Thymus (tissue), 11 donors: Measurements from ENCODE around the gene TBX4. TPM values are rescaled to one million over a fixed set of nuclear protein-coding genes. Genes with fewer than 3 reads are reported as not detected.
"Not testable (repeated sequence)": the region's sequence is repeated elsewhere in the genome, so short reads cannot be mapped to it uniquely, and the experiment has no call there.

Experiments
- DNase-seq, 9 donors: peaks; one replicate each; pipeline ENCODE4 v3.0.0-alpha.2; 2013; ENCODE audit warnings: low spot score in 9 of 9, low read depth in 6 of 9, missing footprints in 1 of 9
- H3K27ac ChIP-seq, 2 donors: one replicate each; pipeline ENCODE4 v1.5.1; 2013; ENCODE audit warnings: control low read depth in 1 of 2, low read depth in 1 of 2, low read length in 1 of 2, mild to moderate bottlenecking in 1 of 2, moderate library complexity in 1 of 2
- H3K27me3 ChIP-seq, 2 donors: one replicate each; pipeline ENCODE4 v1.5.1; 2013; ENCODE audit warnings: low read length in 1 of 2; ENCODE audit not compliant: control insufficient read depth in 2 of 2, insufficient read depth in 1 of 2
- H3K36me3 ChIP-seq, 2 donors: one replicate each; pipeline ENCODE4 v1.5.1; 2013; ENCODE audit warnings: low read length in 1 of 2, mild to moderate bottlenecking in 1 of 2, moderate library complexity in 1 of 2; ENCODE audit not compliant: control insufficient read depth in 2 of 2, insufficient read depth in 2 of 2
- H3K4me1 ChIP-seq, 2 donors: one replicate each; pipeline ENCODE4 v1.5.1; 2013; ENCODE audit warnings: low read length in 2 of 2; ENCODE audit not compliant: control insufficient read depth in 2 of 2, insufficient read depth in 2 of 2
- H3K4me3 ChIP-seq, 2 donors: one replicate each; pipeline ENCODE4 v1.5.1; 2013; ENCODE audit warnings: low read length in 2 of 2, control low read depth in 1 of 2, mild to moderate bottlenecking in 1 of 2
- H3K9me3 ChIP-seq, 2 donors: one replicate each; pipeline ENCODE4 v1.5.1; 2013; ENCODE audit warnings: low read length in 1 of 2, mild to moderate bottlenecking in 1 of 2; ENCODE audit not compliant: control insufficient read depth in 2 of 2, insufficient read depth in 1 of 2
- whole genome bisulfite sequencing: extraction: QIAGEN DNeasy Blood & Tissue Kit; methylation state at CpG from one replicate; pipeline ENCODE4 v1.1.7; 2013; 5-methylcytosine and 5-hydroxymethylcytosine counted together
- polyA plus RNA-seq: library from polyadenylated mRNA; stranded (reverse); fragments of 200-250 nt; gene quantifications from one replicate; pipeline ENCODE4 v1.2.3, GENCODE V29; 2013
- total RNA-seq: library from RNA; stranded (reverse); fragments of 120-200 nt; gene quantifications from one replicate; pipeline ENCODE4 v1.2.4, GENCODE V29; 2013
- donor health status: healthy.

The TBX4 gene
- total and polyA plus RNA-seq, 2 donors, result 0.11 to 0.14 TPM

- 83% methylated on average over 4 of the region's 4 CpGs for WGBS
- H3K27me3 ChIP-seq, result peaks cover 0 to 62% of the 10 kb centered on the region in 2 donors
- H3K9me3 ChIP-seq, result no peaks in the 10 kb centered on the region
- DNase-seq, result no peak
- no peaks in the 10 kb centered on the region for H3K4me1 ChIP-seq
- H3K4me3 ChIP-seq, result no peak overlapping the region
- no peak overlapping the region for H3K27ac ChIP-seq
- H3K36me3 ChIP-seq, result no peaks in the 10 kb centered on the region
These were observed 10.0 kb upstream of the TBX4 start for GRCh38 chr17:61442136-61442775.

- Histone ChIP-seq H3K9me3 (no peaks in the 10 kb centered on the region), H3K36me3 (no peaks in the 10 kb centered on the region), H3K27me3 (peaks cover 0 to 64% of the 10 kb centered on the region in 2 donors), H3K4me3 (no peak overlapping the region), H3K4me1 (no peaks in the 10 kb centered on the region), H3K27ac (no peak overlapping the region)
- 79% methylated on average over 11 of the region's 11 CpGs for WGBS
- no peak for DNase-seq
These were observed 9.2 kb upstream of the TBX4 start for GRCh38 chr17:61442878-61443474.

DNA sequence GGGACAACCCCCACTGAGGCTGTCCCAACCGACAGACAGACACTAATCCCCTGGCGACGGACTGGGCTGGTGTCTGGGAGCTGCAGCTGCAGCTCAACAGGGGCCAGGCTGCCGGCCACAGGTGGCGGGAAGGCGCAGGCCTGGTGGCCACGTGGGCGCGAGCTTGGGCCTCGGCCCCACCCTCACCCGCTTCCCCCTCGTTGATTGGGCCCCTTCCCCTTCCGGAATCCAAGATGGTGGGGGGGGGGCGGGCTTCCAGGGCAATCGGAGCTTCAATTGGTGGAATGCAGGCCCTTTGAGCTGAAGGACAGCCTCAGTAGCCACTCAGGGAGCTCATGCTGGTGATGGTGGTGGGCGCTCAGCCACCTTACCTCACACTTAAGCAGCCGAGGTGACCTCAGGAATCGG lies 8.7 kb upstream of the TBX4 start:
- no peak for DNase-seq
- Histone ChIP-seq H3K27ac (no peak overlapping the region), H3K27me3 (peaks cover 0 to 65% of the 10 kb centered on the region in 2 donors), H3K9me3 (no peaks in the 10 kb centered on the region), H3K36me3 (no peaks in the 10 kb centered on the region), H3K4me1 (no peaks in the 10 kb centered on the region), H3K4me3 (no peak overlapping the region)
- 90% methylated on average over 18 of the region's 18 CpGs for WGBS

DNA sequence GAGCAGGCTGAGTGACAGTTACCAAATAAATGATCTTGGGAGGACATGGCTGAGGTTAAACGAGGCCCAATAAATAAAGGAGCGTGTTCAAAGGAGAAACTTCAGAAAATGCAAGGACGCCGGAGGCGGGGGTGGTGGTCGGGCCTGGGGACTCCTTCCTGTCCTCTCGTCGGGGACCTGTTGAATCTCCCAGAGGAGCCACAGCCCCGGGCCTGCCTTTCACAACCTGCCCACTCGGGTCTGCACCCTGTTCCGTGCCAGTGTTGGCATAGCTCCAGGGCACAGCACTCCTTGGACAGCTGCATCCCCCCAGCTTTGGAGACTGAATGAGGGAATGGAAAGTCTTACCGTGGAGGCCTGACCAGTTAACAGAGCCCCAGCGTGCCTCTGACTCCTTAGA lies 8.1 kb upstream of the TBX4 start:
- no peak for DNase-seq
- Histone ChIP-seq H3K27me3 (peaks cover 2 to 69% of the 10 kb centered on the region in 2 donors), H3K27ac (no peak overlapping the region), H3K4me3 (no peak overlapping the region), H3K36me3 (no peaks in the 10 kb centered on the region), H3K4me1 (no peaks in the 10 kb centered on the region), H3K9me3 (no peaks in the 10 kb centered on the region)
- WGBS, result 90% methylated on average over 13 of the region's 13 CpGs

DNA sequence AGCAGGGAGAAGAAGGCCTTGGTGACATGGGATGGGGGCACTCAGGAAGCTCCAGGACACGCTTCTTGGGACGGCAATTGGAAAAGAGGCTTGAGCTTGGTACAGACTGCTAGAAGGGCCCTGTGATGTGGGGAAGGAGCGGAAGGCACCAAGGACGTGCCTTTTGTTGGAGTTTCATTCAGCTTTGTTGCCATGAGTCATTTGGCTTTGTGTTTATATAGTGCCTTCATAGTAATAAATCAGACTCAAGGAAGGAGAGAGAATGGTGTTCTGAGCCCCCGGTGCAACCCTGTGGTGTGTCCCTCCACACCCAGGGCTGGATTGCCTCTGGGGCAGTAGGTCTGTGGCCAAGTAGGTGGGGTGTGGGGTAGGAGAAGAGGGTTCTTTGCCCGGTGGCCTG lies 7.4 kb upstream of the TBX4 start:
- no peaks in the 10 kb centered on the region for H3K9me3 ChIP-seq
- no peaks in the 10 kb centered on the region for H3K4me1 ChIP-seq
- H3K36me3 ChIP-seq, result no peaks in the 10 kb centered on the region
- no peak for DNase-seq
- 73% methylated on average over 6 of the region's 6 CpGs for WGBS
- peaks cover 10 to 76% of the 10 kb centered on the region in 2 donors for H3K27me3 ChIP-seq
- H3K27ac ChIP-seq, result no peak overlapping the region
- no peak overlapping the region for H3K4me3 ChIP-seq

DNA sequence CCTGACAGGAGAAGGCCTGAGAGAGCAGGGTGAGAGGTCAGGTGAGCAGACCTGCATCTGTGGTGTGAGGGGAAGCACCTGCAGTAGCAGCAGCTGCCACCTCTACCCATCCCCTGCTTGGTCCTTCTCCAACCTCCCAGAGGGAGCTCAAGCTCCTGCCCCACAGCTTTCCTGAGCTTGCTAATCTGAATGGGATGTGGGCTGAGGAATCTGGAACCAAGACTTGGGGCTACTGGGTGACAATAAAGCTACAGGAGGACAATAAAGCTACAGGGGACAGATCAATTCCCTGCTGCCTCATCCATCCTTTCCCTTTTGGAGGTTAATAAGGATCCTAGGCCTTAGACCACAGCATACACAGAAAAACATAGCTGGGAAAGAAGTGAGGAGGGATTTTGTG lies 4.9 kb upstream of the TBX4 start:
- Histone ChIP-seq H3K4me3 (no peak overlapping the region), H3K9me3 (no peaks in the 10 kb centered on the region), H3K4me1 (no peaks in the 10 kb centered on the region), H3K36me3 (no peaks in the 10 kb centered on the region), H3K27ac (no peak overlapping the region), H3K27me3 (peaks cover 34 to 94% of the 10 kb centered on the region in 2 donors)
- DNase-seq, result no peak

DNA sequence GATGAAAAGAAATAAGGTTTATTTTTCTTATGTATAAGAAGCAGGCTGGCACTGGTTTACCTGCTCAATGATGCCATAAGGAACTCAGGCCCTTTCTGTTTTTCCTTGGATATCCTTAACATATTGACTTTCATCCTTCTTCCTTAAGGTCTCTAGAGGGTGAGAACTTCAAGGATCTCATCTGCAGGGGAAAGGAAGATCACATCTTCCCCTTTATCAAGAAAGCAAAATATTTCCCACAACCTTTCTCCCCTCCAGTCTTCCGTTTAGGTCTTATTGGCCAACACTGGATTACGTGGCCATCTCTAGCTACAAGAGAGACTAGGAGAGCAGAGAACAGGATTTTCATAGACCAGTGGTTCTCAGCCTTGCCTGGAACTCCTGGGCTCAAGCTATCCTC lies 4.2 kb upstream of the TBX4 start:
- Histone ChIP-seq H3K27me3 (peaks cover 40 to 95% of the 10 kb centered on the region in 2 donors), H3K4me1 (no peaks in the 10 kb centered on the region), H3K9me3 (no peaks in the 10 kb centered on the region), H3K27ac (no peak overlapping the region), H3K4me3 (no peak overlapping the region), H3K36me3 (no peaks in the 10 kb centered on the region)
- WGBS, result 88% methylated on average over 2 of the region's 2 CpGs
- DNase-seq, result no peak

DNA sequence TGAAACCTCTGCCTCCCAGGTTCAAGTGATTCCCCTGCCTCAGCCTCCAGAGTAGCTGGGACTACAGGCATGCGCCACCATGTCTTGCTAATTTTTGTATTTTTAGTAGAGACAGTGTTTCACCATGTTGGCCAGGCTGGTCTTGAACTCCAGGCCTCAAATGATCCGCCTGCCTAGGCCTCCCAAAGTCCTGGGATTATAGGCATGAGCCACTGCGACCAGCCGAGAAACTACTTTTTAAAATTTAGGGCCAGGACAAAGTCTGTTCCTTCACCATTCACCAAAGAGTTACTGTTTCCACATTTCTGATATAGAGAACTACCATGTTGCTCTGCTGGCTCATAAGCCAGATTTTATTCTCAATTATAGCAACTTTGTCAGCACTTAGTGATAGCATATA lies 3.1 kb upstream of the TBX4 start:
- peaks cover 46 to 96% of the 10 kb centered on the region in 2 donors for H3K27me3 ChIP-seq
- DNase-seq, H3K9me3 ChIP-seq, H3K4me3 ChIP-seq, H3K27ac ChIP-seq, H3K36me3 ChIP-seq, H3K4me1 ChIP-seq: not testable (repeated sequence)
- WGBS, result 94% methylated on average over 4 of the region's 4 CpGs

GRCh38 chr17:61449707-61450640 lies 2.2 kb upstream of the TBX4 start:
- no peaks in the 10 kb centered on the region for H3K4me1 ChIP-seq
- DNase-seq, result no peak
- 75% methylated on average over 9 of the region's 9 CpGs for WGBS
- no peak overlapping the region for H3K4me3 ChIP-seq
- H3K9me3 ChIP-seq, result no peaks in the 10 kb centered on the region
- H3K36me3 ChIP-seq, result no peaks in the 10 kb centered on the region
- peaks cover 54 to 96% of the 10 kb centered on the region in 2 donors for H3K27me3 ChIP-seq
- no peak overlapping the region for H3K27ac ChIP-seq
